Osteocyte (in vitro differentiated cells): ENCODE data around the gene RGS7. TPM values are rescaled to one million over a fixed set of nuclear protein-coding genes. Genes with fewer than 3 reads are reported as not detected.

Experiments used
- DNase-seq: peaks from one replicate; pipeline ENCODE4 v3.0.0; 2021; ENCODE audit warnings: mixed read lengths; ENCODE audit not compliant: unreplicated experiment; ENCODE audit errors: extremely low spot score
- H3K27ac Mint-ChIP-seq: one replicate; pipeline ENCODE4 v1.8.0; 2021; ENCODE audit warnings: mild to moderate bottlenecking, mixed read lengths; ENCODE audit not compliant: unreplicated experiment
- H3K27me3 Mint-ChIP-seq: one replicate; pipeline ENCODE4 v1.8.0; 2021; ENCODE audit warnings: mixed read lengths; ENCODE audit not compliant: unreplicated experiment
- H3K36me3 Mint-ChIP-seq: one replicate; pipeline ENCODE4 v1.8.0; 2021; ENCODE audit warnings: mixed read lengths; ENCODE audit not compliant: unreplicated experiment
- H3K4me1 Mint-ChIP-seq: one replicate; pipeline ENCODE4 v1.8.0; 2021; ENCODE audit warnings: mixed read lengths; ENCODE audit not compliant: unreplicated experiment
- H3K4me3 Mint-ChIP-seq: one replicate; pipeline ENCODE4 v1.8.0; 2021; ENCODE audit warnings: mild to moderate bottlenecking, moderate library complexity, mixed read lengths; ENCODE audit not compliant: unreplicated experiment
- H3K9me3 Mint-ChIP-seq: one replicate; pipeline ENCODE4 v1.8.0; 2021; ENCODE audit warnings: mixed read lengths; ENCODE audit not compliant: unreplicated experiment
- CTCF ChIP-seq: fragments of 200-600 bp; sonication (generic); IDR thresholded peaks from 2 replicates; pipeline ENCODE4 v1.5.0; 2021; ENCODE audit warnings: antibody characterized with exemption, mild to moderate bottlenecking, moderate library complexity
- total RNA-seq: library from RNA; stranded (reverse); gene quantifications from 2 replicates; pipeline ENCODE4 v1.2.1, GENCODE V29; 2021

Gene RGS7
- total RNA-seq, 1 donor from 2014 or later: 10.9 TPM

GRCh38 chr1:241024834-241025233 lies 332.2 kb downstream of the RGS7 start:
- Mint-ChIP-seq H3K4me3 (no peak overlapping the region), H3K4me1 (peaks cover 5% of the 10 kb centered on the region), H3K9me3 (no peaks in the 10 kb centered on the region), H3K36me3 (no peaks in the 10 kb centered on the region), H3K27me3 (no peaks in the 10 kb centered on the region), H3K27ac (no peak overlapping the region)
- TF ChIP-seq CTCF: no peak
- DNase-seq: no peak

GRCh38 chr1:241022366-241022765 lies 334.6 kb downstream of the RGS7 start:
- peaks cover 9% of the 10 kb centered on the region for H3K9me3 Mint-ChIP-seq
- H3K4me3 Mint-ChIP-seq: no peak overlapping the region
- no peak overlapping the region for H3K27ac Mint-ChIP-seq
- H3K27me3 Mint-ChIP-seq: no peaks in the 10 kb centered on the region
- no peak for TF ChIP-seq CTCF
- H3K36me3 Mint-ChIP-seq: peaks cover 8% of the 10 kb centered on the region
- H3K4me1 Mint-ChIP-seq: peaks cover 5% of the 10 kb centered on the region
- DNase-seq: no peak

- peaks cover 17% of the 10 kb centered on the region for H3K9me3 Mint-ChIP-seq
These were observed 335.9 kb downstream of the RGS7 start for GRCh38 chr1:241020851-241021697.

GRCh38 chr1:241012708-241013340 lies 344.2 kb downstream of the RGS7 start:
- Mint-ChIP-seq H3K36me3 (peaks cover 4% of the 10 kb centered on the region), H3K4me1 (peaks cover 6% of the 10 kb centered on the region), H3K27me3 (no peaks in the 10 kb centered on the region), H3K4me3 (no peak overlapping the region), H3K27ac (no peak overlapping the region), H3K9me3 (peaks cover 12% of the 10 kb centered on the region)
- no peak for DNase-seq
- TF ChIP-seq CTCF: no peak

More at GRCh38 chr1:241020851-241021697, 335.9 kb downstream of the RGS7 start:
- no peak for TF ChIP-seq CTCF
- Mint-ChIP-seq H3K36me3 (peaks cover 8% of the 10 kb centered on the region), H3K27me3 (no peaks in the 10 kb centered on the region), H3K27ac (no peak overlapping the region), H3K4me3 (no peak overlapping the region), H3K4me1 (peaks cover 5% of the 10 kb centered on the region)
- DNase-seq: no peak

GRCh38 chr1:241007668-241008067 lies 349.3 kb downstream of the RGS7 start:
- Mint-ChIP-seq H3K4me1 (peaks cover 25% of the 10 kb centered on the region), H3K27me3 (no peaks in the 10 kb centered on the region), H3K4me3 (no peak overlapping the region), H3K27ac (no peak overlapping the region), H3K36me3 (no peaks in the 10 kb centered on the region), H3K9me3 (no peaks in the 10 kb centered on the region)
- TF ChIP-seq CTCF: no peak
- DNase-seq: no peak
